Endodermal cell (in vitro differentiated cells): Measurements from ENCODE around the gene ATP5ME. TPM values are rescaled to one million over a fixed set of nuclear protein-coding genes. Genes with fewer than 3 reads are reported as not detected.
A peak's percentile ranks its signal among the peaks of the same experiment; 100 is the strongest.
"Not testable (repeated sequence)": the region's sequence is repeated elsewhere in the genome, so short reads cannot be mapped to it uniquely, and the experiment has no call there.

Experiments
- DNase-seq: peaks from one replicate; pipeline ENCODE4 v3.0.0-alpha.2; 2017
- H3K27ac ChIP-seq: 2 replicates; pipeline ENCODE4 v1.5.1; 2013; ENCODE audit warnings: mild to moderate bottlenecking, low read depth, low read length, moderate library complexity
- H3K27me3 ChIP-seq: 2 replicates; pipeline ENCODE4 v1.6.1; 2013; ENCODE audit warnings: mild to moderate bottlenecking, low read length, moderate library complexity; ENCODE audit not compliant: insufficient read depth, control insufficient read depth, poor library complexity, severe bottlenecking
- H3K36me3 ChIP-seq: 2 replicates; pipeline ENCODE4 v1.7.0; 2013; ENCODE audit warnings: mild to moderate bottlenecking, low read length, moderate library complexity; ENCODE audit not compliant: control insufficient read depth, insufficient read depth
- H3K4me1 ChIP-seq: one replicate; pipeline ENCODE4 v1.7.0; 2013; ENCODE audit warnings: low read length; ENCODE audit not compliant: control insufficient read depth, insufficient read depth
- H3K4me3 ChIP-seq: 2 replicates; pipeline ENCODE4 v1.5.1; 2013; ENCODE audit warnings: mild to moderate bottlenecking, low read length, moderate library complexity
- H3K9ac ChIP-seq: 2 replicates; pipeline ENCODE4 v1.6.1; 2013; ENCODE audit warnings: mild to moderate bottlenecking, low read length, moderate library complexity; ENCODE audit not compliant: poor library complexity, severe bottlenecking; ENCODE audit errors: extremely low read depth
- H3K9me3 ChIP-seq: 2 replicates; pipeline ENCODE4 v1.6.1; 2013; ENCODE audit warnings: mild to moderate bottlenecking, low read length, moderate library complexity; ENCODE audit not compliant: control insufficient read depth
- H3K27ac Mint-ChIP-seq: 2 replicates; pipeline ENCODE4 v1.8.0; 2020; ENCODE audit warnings: mixed read lengths
- H3K27me3 Mint-ChIP-seq: 2 replicates; pipeline ENCODE4 v1.8.0; 2021; ENCODE audit warnings: mild to moderate bottlenecking, mixed read lengths; ENCODE audit not compliant: insufficient read depth
- H3K36me3 Mint-ChIP-seq: 2 replicates; pipeline ENCODE4 v1.8.0; 2020; ENCODE audit warnings: low read depth, mixed read lengths
- H3K4me1 Mint-ChIP-seq: 2 replicates; pipeline ENCODE4 v1.8.0; 2020; ENCODE audit warnings: mixed read lengths
- H3K4me3 Mint-ChIP-seq: 2 replicates; pipeline ENCODE4 v1.8.0; 2020; ENCODE audit warnings: mild to moderate bottlenecking, moderate library complexity, mixed read lengths
- H3K9me3 Mint-ChIP-seq: 2 replicates; pipeline ENCODE4 v1.8.0; 2020; ENCODE audit warnings: mild to moderate bottlenecking, mixed read lengths
- CTCF ChIP-seq: fragments of 200-600 bp; sonication (generic); conservative IDR thresholded peaks from 2 replicates; pipeline ENCODE4 v1.5.0; 2021; ENCODE audit warnings: antibody characterized with exemption, mild to moderate bottlenecking
- WGBS, 2 experiments: methylation state at CpG; one replicate each; pipeline versions ENCODE4 v1.1.5 to v1.1.7; 2013; ENCODE audit warnings: missing lambda C conversion rate in 2 of 2, mixed read lengths in 1 of 2; ENCODE audit not compliant: insufficient coverage in 1 of 2, insufficient read length in 1 of 2; 5-methylcytosine and 5-hydroxymethylcytosine counted together
- total RNA-seq, 2 donors: library from RNA; stranded (reverse); fragmentation: NEBNext Ultra II Directional in 1 of 2; extraction: Animal tissue kit (Norgen Biotek cat#: 25700) in 1 of 2; gene quantifications; 2 replicates in 1 of 2; 3 replicates in 1 of 2; pipeline ENCODE4 v1.2.1, GENCODE V29; 2021

The ATP5ME gene
- total RNA-seq, 2 donors from 2014 or later: 407 to 456 TPM

- H3K27ac ChIP-seq, H3K4me3 Mint-ChIP-seq, DNase-seq, H3K4me1 ChIP-seq, H3K4me1 Mint-ChIP-seq, H3K27ac Mint-ChIP-seq, H3K4me3 ChIP-seq, H3K9me3 Mint-ChIP-seq, H3K27me3 ChIP-seq, H3K9me3 ChIP-seq, H3K9ac ChIP-seq, H3K27me3 Mint-ChIP-seq: not testable (repeated sequence)
- peaks cover 14% of the 10 kb centered on the region for H3K36me3 ChIP-seq
- H3K36me3 Mint-ChIP-seq: peaks cover 24% of the 10 kb centered on the region
- 83 to 90% methylated on average over 1 to 6 of the region's 6 CpGs for WGBS, 2 experiments
Measured at GRCh38 chr4:668219-668618, 5.9 kb downstream of the ATP5ME start.

GRCh38 chr4:667545-667925, 6.5 kb downstream of the ATP5ME start:
- Mint-ChIP-seq H3K4me3 (no peak overlapping the region), H3K27me3 (no peaks in the 10 kb centered on the region), H3K9me3 (no peaks in the 10 kb centered on the region), H3K36me3 (peaks cover 20% of the 10 kb centered on the region), H3K27ac (no peak overlapping the region), H3K4me1 (no peaks in the 10 kb centered on the region)
- 71% methylated on average over 10 of the region's 10 CpGs; no CpG with 5 or more reads in 1 of the 2 experiments for WGBS, 2 experiments
- Histone ChIP-seq H3K4me1 (no peaks in the 10 kb centered on the region), H3K36me3 (peaks cover 12% of the 10 kb centered on the region), H3K27ac (no peak overlapping the region), H3K27me3 (no peaks in the 10 kb centered on the region), H3K4me3 (no peak overlapping the region), H3K9ac (no peak overlapping the region), H3K9me3 (no peaks in the 10 kb centered on the region)
- DNase-seq: peak; percentile 52
- TF ChIP-seq CTCF: no peak

GRCh38 chr4:666822-667544, 7.1 kb downstream of the ATP5ME start:
- no peak overlapping the region for H3K27ac Mint-ChIP-seq
- no peaks in the 10 kb centered on the region for H3K27me3 ChIP-seq
- H3K4me1 ChIP-seq: no peaks in the 10 kb centered on the region
- WGBS, 2 experiments: 92 to 96% methylated on average over 15 to 28 of the region's 28 CpGs
- H3K9me3 Mint-ChIP-seq: no peaks in the 10 kb centered on the region
- H3K36me3 Mint-ChIP-seq: peaks cover 15% of the 10 kb centered on the region
- DNase-seq: peak; percentile 36
- peaks cover 7% of the 10 kb centered on the region for H3K36me3 ChIP-seq
- TF ChIP-seq CTCF: no peak
- H3K27me3 Mint-ChIP-seq: no peaks in the 10 kb centered on the region
- no peak overlapping the region for H3K4me3 Mint-ChIP-seq
- no peaks in the 10 kb centered on the region for H3K9me3 ChIP-seq
- H3K4me3 ChIP-seq: no peak overlapping the region
- no peak overlapping the region for H3K9ac ChIP-seq
- H3K27ac ChIP-seq: no peak overlapping the region
- no peaks in the 10 kb centered on the region for H3K4me1 Mint-ChIP-seq

- H3K27ac ChIP-seq: no peak overlapping the region
- Mint-ChIP-seq H3K27ac (no peak overlapping the region), H3K4me3 (no peak overlapping the region), H3K27me3 (no peaks in the 10 kb centered on the region), H3K9me3 (no peaks in the 10 kb centered on the region), H3K4me1 (no peaks in the 10 kb centered on the region), H3K36me3 (peaks cover 11% of the 10 kb centered on the region)
- WGBS, 2 experiments: 91 to 92% methylated on average over 18 to 22 of the region's 22 CpGs
- no peaks in the 10 kb centered on the region for H3K4me1 ChIP-seq
- H3K36me3 ChIP-seq: peaks cover 1% of the 10 kb centered on the region
- no peaks in the 10 kb centered on the region for H3K27me3 ChIP-seq
- TF ChIP-seq CTCF: no peak
- H3K9ac ChIP-seq: no peak overlapping the region
- DNase-seq: peak; percentile 48
- H3K4me3 ChIP-seq: no peak overlapping the region
- no peaks in the 10 kb centered on the region for H3K9me3 ChIP-seq
Measured at GRCh38 chr4:666436-666810, 7.7 kb downstream of the ATP5ME start.
